HG03342 (cell line): ENCODE results near the gene CKB.

Experiments
- ATAC-seq: cut with Tn5 transposase; IDR thresholded peaks from one replicate; pipeline ENCODE4 v1.9.1; 2021; ENCODE audit warnings: mild to moderate bottlenecking, moderate library complexity; ENCODE audit not compliant: unreplicated experiment

CKB gene

GRCh38 chr14:103539056-103539825 lies 16.6 kb upstream of the CKB start:
- no peak for ATAC-seq

- no peak for ATAC-seq
Observed at GRCh38 chr14:103538291-103539055, 15.8 kb upstream of the CKB start.

GRCh38 chr14:103537175-103537990 lies 14.8 kb upstream of the CKB start:
- no peak for ATAC-seq

GRCh38 chr14:103536693-103537092 lies 14.1 kb upstream of the CKB start:
- ATAC-seq, result no peak

- ATAC-seq, result no peak
Observed at GRCh38 chr14:103535891-103536565, 13.4 kb upstream of the CKB start.

GRCh38 chr14:103535081-103535890 lies 12.7 kb upstream of the CKB start:
- no peak for ATAC-seq

GRCh38 chr14:103534576-103535061 lies 12.0 kb upstream of the CKB start:
- ATAC-seq, result no peak

GRCh38 chr14:103533999-103534575 lies 11.5 kb upstream of the CKB start:
- ATAC-seq, result no peak

- no peak for ATAC-seq
Observed at GRCh38 chr14:103533137-103533998, 10.7 kb upstream of the CKB start.

GRCh38 chr14:103532216-103533136 lies 9.8 kb upstream of the CKB start:
- no peak for ATAC-seq

- ATAC-seq, result no peak
Observed at GRCh38 chr14:103531421-103532215, 9.0 kb upstream of the CKB start.

- no peak for ATAC-seq
Observed at GRCh38 chr14:103530831-103531230, 8.2 kb upstream of the CKB start.

GRCh38 chr14:103530390-103530789 lies 7.8 kb upstream of the CKB start:
- ATAC-seq, result no peak

GRCh38 chr14:103529383-103530365 lies 7.0 kb upstream of the CKB start:
- no peak for ATAC-seq

GRCh38 chr14:103528587-103529382 lies 6.2 kb upstream of the CKB start, which contains the start of gene TRMT61A:
Gene TRMT61A (plus strand): TSS chr14:103529196. CDS start chr14:103529979, 783 bp downstream.
- no peak for ATAC-seq
